HS-27A (cell line): ENCODE results near the gene MAPK1IP1L.
"Not testable (repeated sequence)": the region's sequence is repeated elsewhere in the genome, so short reads cannot be mapped to it uniquely, and the experiment has no call there.

Source experiments
- DNase-seq: peaks from one replicate; pipeline ENCODE4 v3.0.0-alpha.2; 2012; ENCODE audit warnings: low read depth, missing footprints

Gene MAPK1IP1L

DNA sequence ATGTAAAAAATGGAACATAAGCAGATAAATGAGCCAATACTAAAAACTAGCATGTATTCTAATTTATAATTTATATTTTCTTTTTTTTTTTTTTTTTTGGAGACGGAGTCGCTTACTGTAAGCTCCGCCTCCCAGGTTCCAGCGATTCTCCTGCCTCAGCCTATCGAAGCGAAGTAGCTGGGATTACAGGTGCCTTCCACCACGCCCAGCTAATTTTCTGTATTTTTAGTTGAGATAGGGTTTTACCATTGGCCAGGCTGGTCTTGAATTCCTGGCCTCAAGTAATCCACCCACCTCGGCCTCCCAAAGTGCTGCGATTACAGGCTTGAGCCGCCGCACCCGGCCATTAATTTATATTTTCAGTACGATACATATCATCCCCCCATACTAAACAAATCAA is 2.7 kb downstream of the MAPK1IP1L start:
- no peak for DNase-seq

DNA sequence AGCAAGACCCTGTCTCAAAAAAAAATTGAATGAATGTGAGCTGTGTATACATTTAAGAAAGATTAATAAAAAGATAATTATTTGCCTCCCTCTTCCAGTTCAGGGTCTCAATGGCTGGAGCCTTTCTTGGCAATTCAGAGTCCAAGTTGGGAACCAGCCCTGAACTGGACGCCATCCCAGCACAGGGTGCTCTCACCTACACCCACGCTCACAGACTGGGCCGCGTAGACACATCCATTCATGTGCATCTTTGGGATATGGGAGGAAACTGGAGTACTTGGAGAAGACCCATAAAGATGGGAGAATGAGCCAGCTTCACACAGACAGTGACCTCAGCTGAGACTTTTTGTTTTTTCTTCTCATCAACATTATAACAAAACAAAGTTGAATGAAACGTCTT is 6.5 kb downstream of the MAPK1IP1L start:
- no peak for DNase-seq

DNA sequence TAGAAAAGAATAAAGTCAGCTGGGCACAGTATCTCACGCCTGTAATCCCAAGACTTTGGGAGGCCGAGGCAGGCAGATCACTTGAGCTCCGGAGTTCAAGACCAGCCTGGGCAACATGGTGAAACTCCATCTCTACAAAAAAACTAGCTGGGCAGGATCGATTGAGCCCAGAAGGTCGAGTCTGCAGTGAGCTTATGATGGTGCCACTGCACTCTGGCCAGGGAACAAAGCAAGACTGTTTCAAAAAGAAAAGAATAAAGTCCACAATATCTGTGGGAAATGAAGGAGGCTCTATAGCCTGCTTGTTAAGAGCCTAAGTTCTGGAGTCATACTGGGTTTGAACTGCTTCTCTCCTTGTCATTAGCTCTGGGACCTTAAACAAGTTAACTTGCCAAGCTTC is 7.9 kb downstream of the MAPK1IP1L start:
- DNase-seq: no peak

GRCh38 chr14:55062517-55063351 is 11.3 kb downstream of the MAPK1IP1L start:
- no peak for DNase-seq

DNA sequence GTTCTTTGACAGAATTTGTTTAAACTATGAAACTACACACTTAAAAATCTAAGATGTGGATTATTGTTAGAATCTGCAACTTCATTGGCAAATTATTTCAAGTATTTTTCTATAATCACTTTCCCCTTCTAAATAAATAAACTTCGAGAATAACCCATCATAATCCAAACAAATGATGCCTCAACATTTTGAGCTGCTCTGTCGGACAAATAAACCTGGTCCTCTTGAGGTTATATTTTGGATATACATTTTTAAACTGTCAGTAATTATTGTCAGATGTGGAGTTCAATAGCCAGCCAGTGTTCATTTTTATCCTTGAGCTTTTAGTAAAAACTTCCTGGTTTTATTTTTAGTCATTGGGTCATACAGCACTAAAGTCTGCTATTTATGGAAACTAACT is 13.4 kb downstream of the MAPK1IP1L start:
- DNase-seq: not testable (repeated sequence)

DNA sequence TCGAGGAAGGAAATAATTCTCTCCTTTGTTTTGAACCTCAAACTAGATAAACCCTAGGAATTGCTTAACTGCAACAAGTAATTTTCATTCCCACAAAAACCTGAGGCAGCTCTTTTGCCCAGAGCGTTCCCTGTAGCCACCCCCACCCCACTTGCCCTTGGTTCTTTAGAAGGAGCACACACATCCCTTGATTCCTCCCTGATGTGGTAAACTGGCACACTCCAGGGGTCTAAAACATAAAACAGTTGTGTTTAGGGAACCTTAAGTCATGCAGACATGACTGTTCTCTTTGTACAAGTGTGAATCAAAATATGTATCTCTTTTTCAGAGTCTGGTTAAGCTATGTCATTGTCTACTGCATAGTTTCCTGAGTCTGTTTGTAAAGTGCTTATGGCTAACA is 14.0 kb downstream of the MAPK1IP1L start:
- DNase-seq: no peak

DNA sequence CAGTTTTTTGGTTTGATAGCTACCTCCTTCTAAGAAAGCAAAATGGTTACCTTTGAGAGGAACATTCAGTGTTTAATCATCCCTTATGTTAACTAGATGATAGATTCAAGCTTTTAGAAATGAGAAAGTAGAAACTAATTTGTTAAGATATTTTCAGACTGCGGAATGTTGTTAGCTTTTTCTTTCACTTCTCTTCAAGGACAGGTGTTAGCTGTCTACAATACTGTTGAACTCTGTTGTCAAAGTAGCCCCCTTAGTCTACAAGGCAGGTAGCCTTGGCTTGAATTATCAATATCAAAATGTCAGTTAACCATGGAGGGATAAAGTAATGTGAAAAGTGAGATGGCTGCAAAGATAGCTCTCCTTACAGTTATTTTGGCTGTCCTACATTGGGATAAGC is 14.8 kb downstream of the MAPK1IP1L start:
- DNase-seq: no peak

DNA sequence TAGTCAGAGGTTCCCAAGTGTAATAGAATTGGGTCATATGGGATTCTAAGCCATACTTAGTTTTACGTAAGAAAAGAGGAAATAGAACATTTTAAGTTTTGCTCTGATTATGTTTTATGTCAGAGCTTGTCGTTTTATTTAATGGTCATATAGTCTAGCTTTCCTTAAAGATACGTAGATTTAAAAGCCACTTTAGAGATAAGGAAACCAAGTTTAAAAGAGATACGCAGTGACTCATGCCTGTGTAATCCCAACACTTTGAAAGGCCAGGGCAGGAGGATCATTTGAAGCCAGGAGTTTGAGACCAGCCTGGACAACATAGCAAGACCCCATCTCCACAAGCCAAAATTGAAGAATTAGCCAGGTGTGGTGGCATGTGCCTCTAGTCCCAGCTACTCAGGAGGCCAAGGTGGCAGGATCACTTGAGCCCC is 19.5 kb downstream of the MAPK1IP1L start:
- DNase-seq: no peak

DNA sequence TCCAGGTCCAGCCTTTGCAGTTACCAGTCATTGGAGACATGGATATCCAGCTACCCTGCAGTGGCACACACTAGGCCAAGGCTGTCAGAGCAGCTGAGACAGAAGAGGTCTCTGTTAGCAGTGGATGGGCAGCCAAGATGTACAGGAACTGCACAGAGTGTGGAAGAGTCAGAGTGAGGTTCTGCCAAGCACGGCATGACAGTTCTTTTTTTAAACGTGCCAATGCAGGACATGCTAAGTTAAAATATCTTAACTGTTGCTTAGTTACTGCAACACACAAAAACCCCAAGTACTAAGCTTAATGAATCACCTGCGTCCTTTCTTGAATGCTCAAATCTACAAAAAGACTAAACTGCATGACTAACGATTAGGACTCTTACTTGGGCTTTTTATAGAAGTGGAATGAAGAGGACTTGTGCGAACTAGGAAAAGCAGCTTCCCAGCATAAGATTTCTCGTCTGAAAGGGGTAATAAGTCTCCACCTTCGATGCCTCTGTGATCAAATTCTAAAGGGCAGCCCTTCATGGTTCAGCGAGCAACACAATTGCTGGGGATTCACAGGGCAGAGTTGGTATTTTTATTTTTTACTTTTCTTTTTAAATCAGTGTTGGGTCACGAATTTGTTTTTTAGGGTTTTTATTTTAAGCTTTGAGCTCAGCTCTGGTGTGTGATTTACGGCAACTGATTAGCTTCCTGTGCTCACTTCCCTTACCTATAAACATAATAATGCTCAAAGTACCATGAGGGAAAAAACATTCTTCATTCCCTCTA is 20.6 kb downstream of the MAPK1IP1L start:
- DNase-seq: no peak

DNA sequence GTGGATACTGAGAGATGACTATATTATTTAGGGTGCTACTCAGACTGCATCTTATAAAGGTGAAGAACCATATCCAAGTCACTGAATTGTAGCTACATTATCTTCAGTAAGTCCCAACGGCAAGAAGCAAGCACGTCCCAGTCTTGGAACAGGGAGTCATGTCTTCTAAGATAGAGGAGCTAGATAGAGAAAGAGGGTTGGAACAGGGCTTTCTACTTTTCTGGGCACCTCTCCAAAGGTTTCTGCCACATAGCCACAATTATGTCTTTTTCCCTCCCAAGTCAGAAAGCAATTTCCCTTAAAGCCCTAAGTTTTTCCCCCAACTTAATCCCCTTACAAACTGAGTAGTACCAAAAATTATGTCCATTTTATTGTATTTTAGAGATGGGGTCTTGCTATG is 22.4 kb downstream of the MAPK1IP1L start:
- DNase-seq: no peak

DNA sequence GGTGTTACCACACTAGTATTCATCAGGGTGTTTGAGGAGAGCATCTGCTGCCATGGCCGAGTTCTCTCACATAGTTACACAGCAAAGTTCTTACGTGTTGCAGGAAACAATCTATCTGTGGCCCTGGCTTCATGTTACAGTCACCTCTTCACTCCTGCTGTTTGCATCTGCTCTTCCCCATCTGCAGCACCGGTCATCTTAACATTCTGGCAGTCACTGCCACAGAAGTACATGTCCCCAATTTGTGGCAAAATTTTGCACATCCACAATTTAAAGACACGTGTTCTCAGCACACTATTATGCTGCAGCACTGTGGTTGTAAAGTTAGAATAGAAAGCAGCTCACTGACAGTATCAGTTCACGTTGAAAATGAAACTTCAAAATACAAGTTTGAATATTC is 23.2 kb downstream of the MAPK1IP1L start:
- no peak for DNase-seq

DNA sequence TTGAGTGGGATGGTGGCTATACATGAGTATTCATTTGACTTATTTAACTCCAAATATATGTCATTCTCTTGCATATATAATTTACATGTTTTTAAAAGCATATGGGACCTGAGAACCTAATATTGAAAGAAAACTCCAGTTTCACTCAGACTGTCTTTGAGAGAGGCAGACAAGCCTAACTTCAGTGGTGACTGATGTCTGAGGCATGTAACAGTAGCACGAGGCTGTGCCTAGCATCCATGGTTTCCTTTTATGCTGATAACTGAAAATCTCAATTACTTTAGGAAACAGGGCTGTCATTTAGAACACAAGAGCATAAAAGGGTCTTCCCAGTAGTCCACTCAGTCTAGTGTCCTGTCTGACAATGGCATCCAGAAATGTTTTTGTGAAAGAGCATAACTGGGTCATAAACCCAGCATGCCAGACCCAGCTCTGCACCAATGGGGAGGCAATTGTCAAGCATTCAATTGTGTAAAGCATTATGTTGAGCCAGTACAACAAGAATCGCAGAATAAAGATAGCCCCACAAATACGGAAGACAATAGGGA is 24.3 kb downstream of the MAPK1IP1L start:
- DNase-seq: no peak

DNA sequence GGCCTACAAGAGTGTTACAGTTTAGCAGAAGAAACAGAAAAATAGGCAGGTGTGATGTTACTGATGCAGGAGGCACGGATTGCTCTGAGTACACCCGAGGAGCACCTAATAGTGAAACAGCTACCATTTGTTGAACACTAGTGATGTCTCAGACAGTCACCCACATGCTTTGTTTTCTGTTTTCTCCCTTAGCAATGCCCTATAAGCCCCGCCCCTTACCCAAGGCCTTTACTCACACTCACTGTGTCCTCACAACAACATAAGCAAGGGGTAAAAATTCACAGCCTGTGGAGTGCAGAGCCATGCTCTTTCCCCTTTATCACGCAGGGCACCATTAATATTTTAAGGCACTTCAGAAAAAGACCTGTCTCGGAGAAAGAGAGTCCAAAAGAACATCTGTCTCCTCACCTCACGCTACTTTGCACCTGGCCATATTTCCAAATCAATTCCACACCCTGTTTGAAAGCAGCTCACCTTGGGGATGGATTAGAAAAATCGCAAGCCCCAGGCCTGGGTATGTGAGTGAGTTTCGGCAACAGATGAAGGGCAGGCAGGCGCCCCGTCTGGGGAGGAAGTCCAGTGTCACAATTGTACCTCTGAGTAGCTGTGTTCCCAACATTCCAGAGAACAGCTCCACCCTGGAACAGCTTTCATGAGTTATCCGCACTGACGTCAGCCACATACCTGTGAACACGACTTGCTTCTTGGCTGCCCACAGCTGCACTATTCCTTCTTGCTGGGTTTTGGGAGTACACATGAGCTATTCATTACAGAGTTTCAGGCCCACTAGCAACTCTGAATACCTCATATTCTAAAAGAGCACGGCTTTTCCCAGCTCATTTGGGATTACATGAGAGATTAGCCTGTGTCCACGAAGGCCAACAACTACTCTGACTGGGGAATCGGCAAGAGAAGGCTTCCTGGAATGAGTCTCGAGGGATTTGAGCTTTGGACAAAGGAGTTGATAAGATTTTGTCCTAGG is 26.0 kb downstream of the MAPK1IP1L start:
- DNase-seq: no peak

- DNase-seq: not testable (repeated sequence)
Observed at GRCh38 chr14:55079961-55080360, 28.5 kb downstream of the MAPK1IP1L start.

DNA sequence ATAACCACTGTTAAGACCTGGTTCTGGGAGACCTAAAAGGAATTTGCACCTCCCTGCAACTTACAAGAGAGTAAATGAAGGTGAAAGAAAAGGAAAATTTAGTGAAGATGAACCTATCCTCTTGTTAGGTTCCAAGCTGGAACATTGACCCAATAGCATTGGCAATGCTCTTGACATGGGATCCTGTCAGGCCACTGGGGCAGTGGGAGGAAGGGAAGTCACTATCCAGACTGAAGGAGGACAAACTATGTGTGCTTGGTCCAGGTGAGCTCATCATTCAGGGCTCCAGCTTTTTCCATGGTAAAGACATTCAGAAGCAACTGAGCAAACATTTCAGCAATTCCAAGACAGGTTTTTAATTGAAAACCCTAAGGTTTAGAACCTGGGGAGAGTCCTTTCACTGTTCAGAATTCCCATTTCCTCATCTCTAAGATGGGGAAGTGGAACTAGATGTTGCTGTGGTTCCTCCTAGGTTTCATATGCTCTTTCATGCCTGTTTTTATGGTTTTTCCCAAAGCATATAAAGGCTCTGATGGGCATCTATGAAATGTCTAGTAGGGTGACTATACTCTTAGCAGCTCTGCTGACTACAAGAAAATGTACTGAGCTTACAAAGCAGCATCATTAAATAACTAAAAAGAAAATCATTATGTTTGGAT is 33.1 kb downstream of the MAPK1IP1L start:
- no peak for DNase-seq

DNA sequence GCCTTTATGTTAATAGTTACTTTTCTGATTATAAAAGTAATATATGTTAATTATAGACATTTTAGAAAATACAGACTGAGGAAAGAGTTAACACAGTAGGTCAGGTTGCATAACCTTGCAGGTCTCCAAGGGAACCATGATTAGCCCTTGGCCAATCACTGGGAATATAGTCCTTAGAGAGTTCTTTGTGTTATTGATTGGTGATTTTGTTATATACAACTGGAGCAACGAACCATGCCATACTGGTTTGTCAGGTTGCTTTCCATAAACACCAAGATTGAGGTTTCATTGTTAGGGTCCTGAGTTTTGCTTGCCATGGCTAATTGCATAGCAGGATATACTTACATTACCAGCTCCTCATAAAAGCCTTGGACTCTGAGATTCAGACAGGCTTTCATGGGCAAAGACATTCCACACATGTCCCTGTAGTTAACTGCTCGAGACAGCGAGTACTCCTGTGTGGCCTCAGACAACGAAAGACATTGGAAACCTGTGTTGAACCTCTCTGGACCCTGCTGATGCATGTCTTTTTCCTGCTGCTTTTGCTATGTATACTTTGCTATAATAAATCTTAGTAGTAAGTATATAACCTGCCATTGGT is 33.7 kb downstream of the MAPK1IP1L start:
- DNase-seq: no peak

GRCh38 chr14:55086938-55087337 is 35.5 kb downstream of the MAPK1IP1L start:
- no peak for DNase-seq

- DNase-seq: no peak
Observed at GRCh38 chr14:55088356-55088755, 36.9 kb downstream of the MAPK1IP1L start.

- no peak for DNase-seq
Observed at GRCh38 chr14:55092341-55092740, 40.9 kb downstream of the MAPK1IP1L start.

- no peak for DNase-seq
Observed at GRCh38 chr14:55094292-55095157, 43.1 kb downstream of the MAPK1IP1L start.
